Dedifferentiated amniotic fluid mesenchymal stem cell (primary cell): ENCODE measurements around the gene RAB4B.
A peak's percentile ranks its signal among the peaks of the same experiment; 100 is the strongest.
"Not testable (repeated sequence)": the region's sequence is repeated elsewhere in the genome, so short reads cannot be mapped to it uniquely, and the experiment has no call there.

ENCODE experiments used
- DNase-seq: peaks from one replicate; pipeline ENCODE4 v3.0.0-alpha.2; 2016; ENCODE audit errors: extremely low spot score

RAB4B gene

GRCh38 chr19:40822704-40823553 lies 44.9 kb downstream of the RAB4B start:
- DNase-seq, result not testable (repeated sequence)

DNA sequence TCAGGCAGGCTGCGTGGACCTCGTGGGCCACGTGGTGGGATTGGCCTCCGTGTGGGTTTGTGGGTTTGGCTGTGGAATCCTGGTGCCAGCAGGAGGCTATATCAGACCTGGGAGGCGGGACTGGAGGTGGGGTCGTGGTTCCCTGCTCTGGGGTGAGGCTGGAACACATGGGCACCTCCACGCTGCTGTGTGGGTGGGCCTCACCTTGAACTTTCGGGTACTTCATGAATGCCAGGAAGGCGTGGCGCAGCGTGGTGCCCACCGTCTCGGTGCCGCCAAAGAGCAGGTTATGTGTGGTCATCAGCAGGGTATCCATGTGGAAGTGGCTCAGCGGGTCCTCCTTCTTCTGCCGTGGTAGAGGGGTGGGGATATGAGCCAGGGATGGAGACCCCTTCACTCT lies 46.9 kb downstream of the RAB4B start:
- not testable (repeated sequence) for DNase-seq

- DNase-seq, result not testable (repeated sequence)
Observed at GRCh38 chr19:40825460-40826095, 47.5 kb downstream of the RAB4B start.

- not testable (repeated sequence) for DNase-seq
Observed at GRCh38 chr19:40826312-40826698, 48.3 kb downstream of the RAB4B start.

GRCh38 chr19:40826699-40827385 lies 48.8 kb downstream of the RAB4B start:
- not testable (repeated sequence) for DNase-seq

GRCh38 chr19:40827386-40828247 lies 49.6 kb downstream of the RAB4B start:
- no peak for DNase-seq

DNA sequence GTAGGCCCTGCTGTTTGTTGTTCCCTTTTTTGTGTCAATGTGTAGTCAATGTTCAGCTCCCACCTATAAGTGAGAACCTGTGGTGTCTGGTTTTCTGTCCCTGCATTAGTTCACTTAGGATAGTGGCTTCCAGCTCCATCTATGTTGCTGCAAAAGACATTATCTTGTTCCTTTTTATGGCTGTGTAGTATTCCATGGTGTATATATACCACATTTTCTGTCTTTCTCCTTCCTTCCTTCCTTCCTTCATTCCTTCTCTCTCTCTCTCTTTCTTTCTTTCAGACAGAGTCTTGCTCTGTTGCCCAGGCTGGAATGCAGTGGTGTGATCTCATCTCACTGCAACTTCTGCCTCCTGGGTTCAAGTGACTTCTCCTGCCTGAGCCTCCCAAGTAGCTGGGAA lies 51.2 kb downstream of the RAB4B start:
- no peak for DNase-seq

DNA sequence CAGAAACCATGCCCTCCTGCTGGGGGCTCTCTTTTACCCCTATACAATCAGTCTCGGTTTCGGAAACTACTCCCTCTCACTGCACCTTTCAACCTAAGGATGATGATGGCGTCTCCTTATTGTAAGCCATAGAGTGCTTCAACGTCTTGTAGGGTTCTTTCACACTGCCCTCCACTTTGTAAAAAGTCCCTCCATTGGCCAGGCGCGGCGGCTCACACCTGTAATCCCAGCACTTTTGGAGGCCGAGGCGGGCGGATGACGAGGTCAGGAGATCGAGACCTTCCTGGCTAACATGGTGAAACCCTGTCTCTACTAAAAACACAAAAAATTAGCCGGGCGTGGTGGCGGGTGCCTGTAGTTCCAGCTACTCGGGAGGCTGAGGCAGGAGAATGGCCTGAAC lies 52.7 kb downstream of the RAB4B start:
- DNase-seq, result not testable (repeated sequence)

GRCh38 chr19:40831502-40832430 lies 53.7 kb downstream of the RAB4B start:
- peak; percentile 97 for DNase-seq

- not testable (repeated sequence) for DNase-seq
Observed at GRCh38 chr19:40832431-40832790, 54.4 kb downstream of the RAB4B start.

GRCh38 chr19:40833728-40834533 lies 55.9 kb downstream of the RAB4B start:
- DNase-seq, result not testable (repeated sequence)

GRCh38 chr19:40836754-40837429 lies 58.8 kb downstream of the RAB4B start:
- DNase-seq, result no peak

- not testable (repeated sequence) for DNase-seq
Observed at GRCh38 chr19:40838477-40838876, 60.4 kb downstream of the RAB4B start.

- DNase-seq, result not testable (repeated sequence)
Observed at GRCh38 chr19:40842012-40842411, 64.0 kb downstream of the RAB4B start.

DNA sequence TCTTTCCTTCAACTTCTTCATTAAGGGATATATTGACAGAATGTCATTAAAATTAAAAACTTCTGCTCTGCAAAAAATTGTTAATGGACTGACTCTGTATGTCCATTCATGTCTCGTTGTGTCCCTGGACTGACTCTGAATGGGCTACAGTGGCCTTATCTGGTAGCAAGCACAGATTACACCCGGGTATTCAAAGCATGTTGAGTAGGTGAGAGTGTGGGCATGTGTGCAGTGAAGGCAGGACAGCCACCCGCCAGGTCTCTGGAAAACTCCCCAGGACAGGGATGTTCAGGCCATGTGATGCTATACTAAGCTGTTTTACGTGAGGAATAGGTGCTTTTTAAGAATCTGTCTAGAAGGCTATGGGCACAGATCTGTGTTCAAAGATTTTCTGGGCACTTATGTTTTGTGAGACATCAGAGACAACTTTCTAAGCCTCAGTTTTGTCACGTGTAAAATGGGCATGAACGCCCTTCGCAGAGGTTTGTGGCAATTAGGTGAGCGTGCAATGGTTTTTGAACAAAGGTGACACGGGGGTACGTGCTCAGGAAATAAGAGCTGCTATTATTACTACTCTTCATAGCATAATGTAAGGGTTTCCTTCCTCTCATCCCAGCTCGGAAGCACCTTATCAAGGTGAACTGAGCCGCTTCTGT lies 65.1 kb downstream of the RAB4B start:
- not testable (repeated sequence) for DNase-seq

GRCh38 chr19:40843653-40844052 lies 65.6 kb downstream of the RAB4B start:
- DNase-seq, result not testable (repeated sequence)
